GM12878 (cell line): Measurements from ENCODE around the gene ARL5B.

Experiments
- CTCF ChIP-seq, 3 experiments: IDR thresholded peaks in 2 of 3; conservative IDR thresholded peaks in 1 of 3; 2 replicates each; pipeline ENCODE4 v1.5.1; 2011; ENCODE audit warnings: low read depth in 3 of 3, low read length in 3 of 3, mild to moderate bottlenecking in 3 of 3, control low read depth in 2 of 3, moderate library complexity in 2 of 3, inconsistent platforms in 1 of 3, mixed read lengths in 1 of 3; ENCODE audit not compliant: control insufficient read depth in 2 of 3, insufficient read depth in 1 of 3; ENCODE audit errors: extremely low read depth in 1 of 3
- HDAC2 ChIP-seq: fragments of 200-600 bp; sonication (generic); IDR thresholded peaks from 2 replicates; pipeline ENCODE4 v1.6.1; 2017
- PKNOX1 ChIP-seq: fragments of 450-650 bp; IDR thresholded peaks from 2 replicates; pipeline ENCODE4 v1.6.1; 2016; ENCODE audit warnings: mild to moderate bottlenecking
- SPI1 ChIP-seq: IDR thresholded peaks from 2 replicates; pipeline ENCODE4 v1.6.1; 2011; ENCODE audit warnings: low read depth, mild to moderate bottlenecking, low read length, moderate library complexity, borderline replicate concordance; ENCODE audit not compliant: insufficient read depth

- TF ChIP-seq SPI1 = no peak
- TF ChIP-seq PKNOX1 = no peak
- TF ChIP-seq CTCF (IDR thresholded peaks at IDR 0.05 in 2 of 3, conservative IDR thresholded peaks at IDR 0.05 in 1 of 3; ENCODE audit: control insufficient read depth in 2 of 3, extremely low read depth in 1 of 3, insufficient read depth in 1 of 3, low read depth in 3 of 3, low read length in 3 of 3) = no peak
- no peak for TF ChIP-seq HDAC2
Observed at GRCh38 chr10:18653112-18653511, 6.1 kb upstream of the ARL5B start.
